Parathyroid adenoma (tissue), 2 donors: Measurements from ENCODE around the gene LY86.

Source experiments
- H2AFZ ChIP-seq: fragments of 300-600 bp; sonication (generic); one replicate; pipeline ENCODE4 v1.7.0; 2017; ENCODE audit warnings: antibody characterized with exemption, mild to moderate bottlenecking
- H3K27ac ChIP-seq: fragments of 300-600 bp; sonication (generic); one replicate; pipeline ENCODE4 v1.7.0; 2017
- H3K27me3 ChIP-seq: fragments of 300-600 bp; sonication (generic); one replicate; pipeline ENCODE4 v1.7.0; 2017; ENCODE audit warnings: low read length; ENCODE audit not compliant: control insufficient read depth, insufficient read depth
- H3K36me3 ChIP-seq: fragments of 300-600 bp; sonication (generic); one replicate; pipeline ENCODE4 v1.7.0; 2017; ENCODE audit warnings: low read length; ENCODE audit not compliant: control insufficient read depth, insufficient read depth
- H3K4me1 ChIP-seq: fragments of 300-600 bp; sonication (generic); one replicate; pipeline ENCODE4 v1.7.0; 2017; ENCODE audit warnings: control low read depth
- H3K4me2 ChIP-seq: fragments of 300-600 bp; sonication (generic); one replicate; pipeline ENCODE4 v1.7.0; 2017; ENCODE audit warnings: low read length
- H3K4me3 ChIP-seq: fragments of 300-600 bp; sonication (generic); one replicate; pipeline ENCODE4 v1.7.0; 2017; ENCODE audit warnings: low read depth, low read length
- H3K79me2 ChIP-seq: fragments of 300-600 bp; sonication (generic); one replicate; pipeline ENCODE4 v1.7.0; 2017; ENCODE audit warnings: control low read depth
- H3K9ac ChIP-seq: fragments of 300-600 bp; sonication (generic); one replicate; pipeline ENCODE4 v1.7.0; 2017; ENCODE audit warnings: mild to moderate bottlenecking
- H3K9me3 ChIP-seq: fragments of 300-600 bp; sonication (generic); one replicate; pipeline ENCODE4 v1.7.0; 2017; ENCODE audit warnings: low read length; ENCODE audit not compliant: control insufficient read depth
- CTCF ChIP-seq: fragments of 300-600 bp; sonication (generic); IDR thresholded peaks from one replicate; pipeline ENCODE4 v1.7.0; 2017; ENCODE audit warnings: antibody characterized with exemption, mild to moderate bottlenecking
- donor health status: primary hyperparathyroidism.

LY86 gene

DNA sequence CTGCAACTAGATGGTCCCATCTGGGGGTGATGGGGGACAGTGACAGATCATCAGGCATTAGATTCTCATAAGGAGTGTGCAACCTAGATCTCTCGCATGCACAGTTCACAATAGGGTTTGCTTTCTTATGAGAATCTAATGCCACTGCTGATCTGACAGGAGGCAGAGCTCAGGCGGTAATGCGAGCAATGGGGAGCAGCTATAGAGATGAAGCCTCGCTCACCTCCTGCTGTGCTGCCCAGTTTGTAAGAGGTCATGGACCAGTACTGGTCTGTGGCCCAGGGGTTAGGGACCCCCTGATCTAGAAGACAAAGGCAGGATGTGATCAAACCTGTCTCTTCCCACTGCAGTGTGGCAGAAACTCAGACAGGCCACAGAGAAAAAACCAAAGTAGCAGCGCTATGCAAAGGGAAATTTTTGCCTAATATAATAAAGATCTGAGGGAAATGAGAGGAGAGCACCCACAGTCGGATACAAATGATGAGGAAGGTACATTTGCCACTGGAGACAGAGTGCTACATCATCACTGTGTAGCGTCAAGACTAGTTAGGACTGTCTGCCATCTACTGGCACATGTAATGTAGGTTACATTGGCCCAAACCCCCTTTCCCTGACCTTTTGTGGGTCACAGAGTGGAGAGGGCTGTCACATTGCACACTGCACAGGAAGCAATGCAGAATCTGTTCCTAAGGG, 4.1 kb upstream of the LY86 start:
- no peak overlapping the region for H3K9ac ChIP-seq
- no peaks in the 10 kb centered on the region for H3K9me3 ChIP-seq
- H3K79me2 ChIP-seq: no peaks in the 10 kb centered on the region
- no peak overlapping the region for H2AFZ ChIP-seq
- H3K4me2 ChIP-seq: no peak overlapping the region
- H3K4me1 ChIP-seq: no peaks in the 10 kb centered on the region
- no peaks in the 10 kb centered on the region for H3K27me3 ChIP-seq
- H3K36me3 ChIP-seq: no peaks in the 10 kb centered on the region
- TF ChIP-seq CTCF: no peak
- no peak overlapping the region for H3K4me3 ChIP-seq
- no peak overlapping the region for H3K27ac ChIP-seq

DNA sequence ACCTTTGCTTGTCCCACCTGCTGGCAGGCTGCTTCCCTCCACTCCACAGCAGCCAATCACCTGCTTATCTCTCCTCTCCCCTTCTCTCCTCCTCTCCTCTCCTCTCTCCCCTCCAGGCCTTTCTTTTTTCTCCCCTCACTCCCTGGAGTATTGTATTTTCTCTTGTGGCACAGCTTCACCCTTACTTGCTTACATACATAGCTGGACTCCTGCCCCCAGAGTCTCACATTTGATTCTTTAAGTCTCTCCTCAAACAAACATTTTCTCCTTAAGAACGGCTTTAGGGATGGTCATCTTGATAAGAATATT, 3.6 kb upstream of the LY86 start:
- Histone ChIP-seq H3K4me3 (no peak overlapping the region), H3K9me3 (no peaks in the 10 kb centered on the region), H3K79me2 (no peaks in the 10 kb centered on the region), H3K4me1 (no peaks in the 10 kb centered on the region), H3K27me3 (no peaks in the 10 kb centered on the region), H3K27ac (no peak overlapping the region), H3K36me3 (no peaks in the 10 kb centered on the region), H3K9ac (no peak overlapping the region), H2AFZ (no peak overlapping the region), H3K4me2 (no peak overlapping the region)
- no peak for TF ChIP-seq CTCF

DNA sequence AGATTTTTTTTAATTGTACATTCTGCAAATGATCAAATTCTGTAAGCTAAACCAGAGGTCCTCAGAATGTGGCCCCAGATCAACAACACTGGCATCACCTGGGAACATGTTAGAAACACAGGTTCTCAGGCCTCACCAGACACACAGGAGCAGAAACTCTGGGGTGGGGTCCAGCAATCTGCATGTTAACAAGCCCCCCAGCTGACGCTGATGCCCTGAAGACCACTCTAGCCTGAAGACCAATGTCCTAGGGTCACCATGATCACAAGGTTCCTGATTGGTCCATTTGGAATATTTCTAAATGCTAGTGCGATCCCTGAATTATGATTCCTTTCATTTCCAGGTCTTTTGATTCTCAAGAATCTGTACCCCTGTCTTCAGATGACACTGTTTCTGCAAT, 2.4 kb upstream of the LY86 start:
- Histone ChIP-seq H3K27ac (no peak overlapping the region), H3K27me3 (no peaks in the 10 kb centered on the region), H3K4me1 (no peaks in the 10 kb centered on the region), H3K4me2 (no peak overlapping the region), H3K36me3 (no peaks in the 10 kb centered on the region), H2AFZ (no peak overlapping the region), H3K79me2 (no peaks in the 10 kb centered on the region), H3K9ac (no peak overlapping the region), H3K9me3 (no peaks in the 10 kb centered on the region), H3K4me3 (no peak overlapping the region)
- TF ChIP-seq CTCF: no peak

DNA sequence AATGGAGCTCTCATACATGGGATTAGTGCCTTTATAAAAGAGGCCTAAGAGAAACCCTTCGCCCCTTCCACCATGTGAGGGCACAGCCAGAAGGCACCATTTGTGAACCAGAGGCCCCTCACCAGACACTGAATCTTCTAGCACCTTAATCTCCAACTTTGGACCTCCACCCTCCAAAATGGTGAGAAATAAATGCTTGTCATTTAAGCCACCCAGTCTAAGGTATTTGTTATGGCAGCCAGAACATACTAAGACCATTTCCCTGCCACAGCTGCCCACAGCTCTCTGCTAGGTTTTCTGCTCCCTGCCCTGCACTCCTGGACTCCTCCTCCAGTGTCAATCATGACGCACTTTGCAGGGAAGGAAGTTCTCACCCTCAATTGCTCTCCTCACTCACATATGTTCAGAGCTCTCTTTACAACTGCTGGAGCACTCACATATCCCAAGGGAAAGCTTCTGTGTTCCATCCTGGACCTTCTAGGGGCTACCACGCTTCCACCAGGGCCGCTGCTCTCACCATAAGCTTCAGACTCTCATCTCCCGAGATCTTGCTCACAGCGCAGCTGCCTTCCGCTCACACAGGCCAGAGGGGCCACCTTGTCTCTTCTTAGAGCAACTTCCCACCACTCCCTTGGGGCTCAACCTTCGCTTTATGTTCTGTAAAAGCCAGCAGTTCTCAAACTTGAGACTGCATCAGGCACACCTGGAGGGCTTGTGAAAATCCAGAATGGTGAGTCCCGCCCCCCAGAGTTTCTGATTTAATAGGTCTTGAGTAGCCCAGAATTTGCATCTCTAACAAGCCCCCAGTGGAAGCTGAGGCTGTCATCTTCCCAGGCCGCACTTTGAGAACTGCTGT, 1.6 kb upstream of the LY86 start:
- no peak overlapping the region for H3K4me2 ChIP-seq
- H3K4me3 ChIP-seq: no peak overlapping the region
- H3K79me2 ChIP-seq: no peaks in the 10 kb centered on the region
- H3K9me3 ChIP-seq: no peaks in the 10 kb centered on the region
- no peak overlapping the region for H2AFZ ChIP-seq
- no peak overlapping the region for H3K9ac ChIP-seq
- H3K4me1 ChIP-seq: no peaks in the 10 kb centered on the region
- no peaks in the 10 kb centered on the region for H3K27me3 ChIP-seq
- H3K27ac ChIP-seq: no peak overlapping the region
- no peak for TF ChIP-seq CTCF
- no peaks in the 10 kb centered on the region for H3K36me3 ChIP-seq

DNA sequence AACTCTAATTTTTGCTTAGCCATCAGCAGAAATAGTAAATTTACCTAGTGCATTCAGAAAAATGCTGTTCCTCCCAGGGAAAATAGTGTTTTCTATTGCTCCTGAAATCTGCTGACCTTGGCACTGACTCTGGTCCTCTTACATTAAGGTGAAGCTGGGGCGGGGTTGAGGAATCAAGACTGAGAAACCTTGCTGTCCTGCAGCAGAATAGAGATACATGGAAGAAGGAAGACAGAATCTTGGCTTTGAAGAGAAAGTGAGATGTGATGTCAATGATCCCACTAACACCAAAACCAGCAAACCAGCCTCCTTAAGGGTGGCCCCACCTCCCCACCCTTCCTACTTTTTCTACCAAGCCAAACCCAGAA, 840 bp upstream of the LY86 start:
- TF ChIP-seq CTCF: no peak
- no peaks in the 10 kb centered on the region for H3K4me1 ChIP-seq
- no peak overlapping the region for H3K4me2 ChIP-seq
- no peak overlapping the region for H3K9ac ChIP-seq
- H2AFZ ChIP-seq: no peak overlapping the region
- H3K27me3 ChIP-seq: no peaks in the 10 kb centered on the region
- no peak overlapping the region for H3K4me3 ChIP-seq
- H3K27ac ChIP-seq: no peak overlapping the region
- H3K9me3 ChIP-seq: no peaks in the 10 kb centered on the region
- no peaks in the 10 kb centered on the region for H3K79me2 ChIP-seq
- H3K36me3 ChIP-seq: no peaks in the 10 kb centered on the region
